ENCODE results near the gene RUNDC3A.
A peak's percentile ranks its signal among the peaks of the same experiment; 100 is the strongest.

RUNDC3A gene

GRCh38 chr17:44273607-44274006 lies 34.8 kb upstream of the RUNDC3A start:
- H3K4me3 ChIP-seq (ENCODE audit: control insufficient read depth, low read depth, low read length) = no peak overlapping the region
- no peak for TF ChIP-seq CTCF (IDR thresholded peaks at IDR 0.05; ENCODE audit: control insufficient read depth, insufficient read depth, low read depth, low read length, missing control alignments)
- no peak for DNase-seq (ENCODE audit: low read depth)

GRCh38 chr17:44277976-44278375 lies 30.4 kb upstream of the RUNDC3A start:
- H3K4me3 ChIP-seq (ENCODE audit: control insufficient read depth, low read depth, low read length) = no peak overlapping the region
- no peak for DNase-seq (ENCODE audit: low read depth)
- no peak for TF ChIP-seq CTCF (IDR thresholded peaks at IDR 0.05; ENCODE audit: control insufficient read depth, insufficient read depth, low read depth, low read length, missing control alignments)

- no peak for TF ChIP-seq CTCF (IDR thresholded peaks at IDR 0.05; ENCODE audit: control insufficient read depth, insufficient read depth, low read depth, low read length, missing control alignments)
- no peak overlapping the region for H3K4me3 ChIP-seq (ENCODE audit: control insufficient read depth, low read depth, low read length)
- no peak for DNase-seq (ENCODE audit: low read depth)
Measured at GRCh38 chr17:44279346-44279665, 29.1 kb upstream of the RUNDC3A start.

GRCh38 chr17:44279666-44280391 lies 28.6 kb upstream of the RUNDC3A start:
- no peak for TF ChIP-seq CTCF (IDR thresholded peaks at IDR 0.05; ENCODE audit: control insufficient read depth, insufficient read depth, low read depth, low read length, missing control alignments)
- H3K4me3 ChIP-seq (ENCODE audit: control insufficient read depth, low read depth, low read length) = no peak overlapping the region
- DNase-seq (ENCODE audit: low read depth) = peak; percentile 37

GRCh38 chr17:44280392-44280937 lies 27.9 kb upstream of the RUNDC3A start:
- TF ChIP-seq CTCF (IDR thresholded peaks at IDR 0.05; ENCODE audit: control insufficient read depth, insufficient read depth, low read depth, low read length, missing control alignments) = no peak
- DNase-seq (ENCODE audit: low read depth) = no peak
- no peak overlapping the region for H3K4me3 ChIP-seq (ENCODE audit: control insufficient read depth, low read depth, low read length)

- TF ChIP-seq CTCF (IDR thresholded peaks at IDR 0.05; ENCODE audit: control insufficient read depth, insufficient read depth, low read depth, low read length, missing control alignments) = no peak
- no peak for DNase-seq (ENCODE audit: low read depth)
- no peak overlapping the region for H3K4me3 ChIP-seq (ENCODE audit: control insufficient read depth, low read depth, low read length)
Measured at GRCh38 chr17:44281570-44281969, 26.8 kb upstream of the RUNDC3A start.
